Mucosa of descending colon (tissue), 3 donors: Measurements from ENCODE around the gene MS4A18. TPM values are rescaled to one million over a fixed set of nuclear protein-coding genes. Genes with fewer than 3 reads are reported as not detected.

Experiments used
- ATAC-seq: fragments of 200-7000 bp; cut with Tn5 transposase; one replicate; pipeline ENCODE4 v1.9.1; 2020; ENCODE audit warnings: mild to moderate bottlenecking, moderate library complexity
- DNase-seq, 3 donors: peaks; one replicate each; pipeline ENCODE4 v3.0.0-alpha.2; 2020
- H3K36me3 ChIP-seq: fragments of 200-600 bp; one replicate; pipeline ENCODE4 v1.8.0; 2021; ENCODE audit warnings: low read depth, mild to moderate bottlenecking
- H3K4me1 ChIP-seq: fragments of 200-600 bp; one replicate; pipeline ENCODE4 v1.8.0; 2021; ENCODE audit warnings: low read depth, mild to moderate bottlenecking
- H3K4me3 ChIP-seq: fragments of 200-600 bp; one replicate; pipeline ENCODE4 v1.8.0; 2021; ENCODE audit warnings: mild to moderate bottlenecking
- H3K9me3 ChIP-seq: fragments of 200-600 bp; one replicate; pipeline ENCODE4 v1.8.0; 2021; ENCODE audit warnings: mild to moderate bottlenecking
- intact Hi-C, 2 donors: fragments of 100-400 bp; cut with DNase I in 1 of 2; cut with micrococcal nuclease in 1 of 2; formaldehyde crosslinking; loops; one replicate each; pipeline versions ENCODE4 v1.11.0 to v1.11.1; 2022; cut with DNase I, micrococcal nuclease
- total RNA-seq, 3 donors: library from RNA; stranded (reverse); fragmentation: NEBNext Ultra II Directional in 2 of 3; extraction: Animal tissue kit (Norgen Biotek cat#: 25700) in 2 of 3; gene quantifications; one replicate each; pipeline versions ENCODE4 v1.2.1 to v1.2.4, GENCODE V29; 2021 to 2023
- TF ChIP-seq, protein P1 (sequence below): fragments of 200-600 bp; IDR thresholded peaks from one replicate; pipeline ENCODE4 v1.8.0; 2022; ENCODE audit warnings: antibody characterized with exemption, mild to moderate bottlenecking
- donor health status: DM: no; HTN: no; CAD: no; lungs with moderate emphysema.
- donor health status: DM: no; HTN: no; CAD: no.
- donor health status: DM: no; HTN: yes; CAD: no.

MS4A18 gene
- total RNA-seq, 3 donors from 2014 or later, result not detected

DNA sequence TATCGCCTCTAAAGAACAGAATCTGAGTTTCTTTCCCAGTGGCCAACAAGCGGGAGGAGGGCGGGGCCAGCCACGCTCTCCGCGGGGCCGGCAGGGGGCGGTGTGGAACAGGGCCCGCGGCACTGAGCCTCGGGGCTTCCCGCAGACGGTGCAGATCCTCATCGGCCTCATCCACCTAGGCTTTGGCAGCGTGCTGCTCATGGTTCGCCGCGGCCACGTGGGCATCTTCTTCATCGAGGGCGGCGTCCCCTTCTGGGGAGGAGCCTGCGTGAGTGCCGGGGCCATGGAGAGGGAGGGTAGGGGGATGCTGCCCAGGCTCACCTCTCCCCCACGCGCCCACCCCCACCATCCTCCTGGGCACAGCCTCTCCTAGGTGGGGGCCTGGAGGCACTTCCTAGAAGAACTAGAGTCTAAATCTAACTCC, 42.9 kb downstream of the MS4A18 start:
- TF ChIP-seq, protein P1, sequence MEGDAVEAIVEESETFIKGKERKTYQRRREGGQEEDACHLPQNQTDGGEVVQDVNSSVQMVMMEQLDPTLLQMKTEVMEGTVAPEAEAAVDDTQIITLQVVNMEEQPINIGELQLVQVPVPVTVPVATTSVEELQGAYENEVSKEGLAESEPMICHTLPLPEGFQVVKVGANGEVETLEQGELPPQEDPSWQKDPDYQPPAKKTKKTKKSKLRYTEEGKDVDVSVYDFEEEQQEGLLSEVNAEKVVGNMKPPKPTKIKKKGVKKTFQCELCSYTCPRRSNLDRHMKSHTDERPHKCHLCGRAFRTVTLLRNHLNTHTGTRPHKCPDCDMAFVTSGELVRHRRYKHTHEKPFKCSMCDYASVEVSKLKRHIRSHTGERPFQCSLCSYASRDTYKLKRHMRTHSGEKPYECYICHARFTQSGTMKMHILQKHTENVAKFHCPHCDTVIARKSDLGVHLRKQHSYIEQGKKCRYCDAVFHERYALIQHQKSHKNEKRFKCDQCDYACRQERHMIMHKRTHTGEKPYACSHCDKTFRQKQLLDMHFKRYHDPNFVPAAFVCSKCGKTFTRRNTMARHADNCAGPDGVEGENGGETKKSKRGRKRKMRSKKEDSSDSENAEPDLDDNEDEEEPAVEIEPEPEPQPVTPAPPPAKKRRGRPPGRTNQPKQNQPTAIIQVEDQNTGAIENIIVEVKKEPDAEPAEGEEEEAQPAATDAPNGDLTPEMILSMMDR, result no peak
- Histone ChIP-seq H3K9me3 (no peaks in the 10 kb centered on the region), H3K4me3 (no peak overlapping the region), H3K4me1 (no peaks in the 10 kb centered on the region), H3K36me3 (no peaks in the 10 kb centered on the region)
- intact Hi-C loops, result no loop called here
- DNase-seq (peak in 1 of 3 donors; percentile 47), ATAC-seq (peak; percentile 56)

DNA sequence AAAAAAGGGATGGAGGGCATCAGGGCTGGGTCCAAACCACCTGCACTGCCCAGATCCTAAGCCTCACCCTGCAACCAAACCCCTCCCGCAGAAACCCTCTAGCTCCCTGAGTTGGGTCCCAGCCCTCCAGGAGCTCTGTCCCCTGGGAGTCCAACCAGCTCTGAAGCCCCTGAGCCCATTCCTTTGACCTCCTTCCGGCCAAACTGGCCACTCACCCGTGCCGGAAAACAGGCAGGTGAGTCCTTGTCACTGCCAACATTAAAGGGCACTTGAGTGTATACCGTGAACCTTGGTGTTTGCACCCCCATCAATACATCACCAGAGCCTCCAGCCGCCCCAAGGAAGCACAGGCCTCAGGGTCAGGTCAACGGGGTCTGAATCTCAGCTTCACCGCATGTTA, 43.7 kb downstream of the MS4A18 start:
- DNase-seq (peak in 1 of 3 donors; percentile 6), ATAC-seq (no peak)
- Histone ChIP-seq H3K4me3 (no peak overlapping the region), H3K4me1 (no peaks in the 10 kb centered on the region), H3K9me3 (no peaks in the 10 kb centered on the region), H3K36me3 (no peaks in the 10 kb centered on the region)
- TF ChIP-seq, protein P1, result no peak
- intact Hi-C loops, result no loop called here

DNA sequence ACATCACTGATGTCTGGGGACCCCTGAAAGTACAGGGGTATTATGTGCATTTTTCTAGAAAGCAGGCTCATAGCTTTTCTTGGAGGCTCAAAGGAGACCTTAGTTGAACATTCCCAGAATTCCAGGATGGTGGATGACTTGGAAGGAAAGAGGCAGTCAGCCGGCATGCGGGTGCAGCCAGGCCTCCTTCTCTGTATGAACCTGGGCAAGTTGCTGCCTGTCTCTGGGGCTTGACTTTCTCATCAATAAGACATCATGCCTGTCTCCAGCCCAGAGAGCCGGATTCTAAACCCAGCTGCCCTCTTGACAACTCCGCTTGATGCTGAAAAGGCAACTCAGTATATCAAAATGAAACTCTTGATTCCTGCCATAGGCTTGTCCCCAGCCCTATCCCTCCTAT, 44.8 kb downstream of the MS4A18 start:
- peak in 1 of 3 donors; percentile 9 for DNase-seq
- Histone ChIP-seq H3K9me3 (no peaks in the 10 kb centered on the region), H3K36me3 (no peaks in the 10 kb centered on the region), H3K4me3 (no peak overlapping the region), H3K4me1 (no peaks in the 10 kb centered on the region)
- intact Hi-C loops, result no loop called here
- TF ChIP-seq, protein P1, result no peak
- ATAC-seq, result no peak

DNA sequence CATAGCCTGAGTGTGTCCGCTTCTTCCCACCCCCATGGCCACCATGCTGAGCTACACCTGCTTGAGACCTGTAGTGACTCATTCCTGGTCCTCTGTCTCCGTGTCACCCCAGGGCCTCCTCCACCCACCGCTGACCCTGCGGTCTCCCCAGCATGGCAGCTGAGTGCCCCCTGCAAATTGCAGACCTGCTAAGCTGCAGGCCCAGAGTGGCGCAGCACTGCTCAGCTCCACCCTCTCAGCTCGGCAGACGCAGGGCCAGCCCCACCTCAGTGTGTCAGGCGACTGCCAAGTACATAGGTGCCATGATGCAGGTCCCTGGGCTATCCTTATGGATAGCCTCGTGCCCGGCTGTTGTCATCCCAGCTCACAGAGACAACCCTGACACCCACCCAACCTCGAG, 45.3 kb downstream of the MS4A18 start:
- H3K9me3 ChIP-seq, result no peaks in the 10 kb centered on the region
- peak in 2 of 3 donors; percentile 12 to 45 for DNase-seq
- no peak for ATAC-seq
- no peaks in the 10 kb centered on the region for H3K36me3 ChIP-seq
- intact Hi-C loops, result no loop called here
- no peaks in the 10 kb centered on the region for H3K4me1 ChIP-seq
- no peak overlapping the region for H3K4me3 ChIP-seq
- TF ChIP-seq, protein P1, result no peak

DNA sequence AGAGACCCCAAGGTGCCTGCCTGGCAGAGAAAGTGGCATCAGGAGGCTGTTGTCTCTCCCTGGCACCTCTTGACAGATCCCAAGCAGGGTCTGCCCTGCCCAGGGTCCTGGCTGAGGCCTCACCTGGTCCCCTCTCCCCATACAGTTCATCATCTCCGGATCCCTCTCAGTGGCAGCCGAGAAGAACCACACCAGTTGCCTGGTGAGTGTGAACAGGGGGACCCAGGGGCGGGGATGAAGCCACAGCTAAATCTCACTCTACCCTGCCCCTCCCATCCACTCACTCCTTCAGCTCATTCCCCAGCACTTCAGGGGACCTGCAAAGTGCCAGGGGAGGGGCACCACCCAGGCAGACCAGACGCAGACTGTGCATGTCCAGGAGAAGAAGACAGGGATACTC, 46.6 kb downstream of the MS4A18 start:
- TF ChIP-seq, protein P1, result no peak
- no peaks in the 10 kb centered on the region for H3K9me3 ChIP-seq
- ATAC-seq (no peak), DNase-seq (peak in 2 of 3 donors; percentile 1 to 29)
- no peak overlapping the region for H3K4me3 ChIP-seq
- H3K36me3 ChIP-seq, result no peaks in the 10 kb centered on the region
- no peaks in the 10 kb centered on the region for H3K4me1 ChIP-seq
- intact Hi-C loops, result no loop called here

DNA sequence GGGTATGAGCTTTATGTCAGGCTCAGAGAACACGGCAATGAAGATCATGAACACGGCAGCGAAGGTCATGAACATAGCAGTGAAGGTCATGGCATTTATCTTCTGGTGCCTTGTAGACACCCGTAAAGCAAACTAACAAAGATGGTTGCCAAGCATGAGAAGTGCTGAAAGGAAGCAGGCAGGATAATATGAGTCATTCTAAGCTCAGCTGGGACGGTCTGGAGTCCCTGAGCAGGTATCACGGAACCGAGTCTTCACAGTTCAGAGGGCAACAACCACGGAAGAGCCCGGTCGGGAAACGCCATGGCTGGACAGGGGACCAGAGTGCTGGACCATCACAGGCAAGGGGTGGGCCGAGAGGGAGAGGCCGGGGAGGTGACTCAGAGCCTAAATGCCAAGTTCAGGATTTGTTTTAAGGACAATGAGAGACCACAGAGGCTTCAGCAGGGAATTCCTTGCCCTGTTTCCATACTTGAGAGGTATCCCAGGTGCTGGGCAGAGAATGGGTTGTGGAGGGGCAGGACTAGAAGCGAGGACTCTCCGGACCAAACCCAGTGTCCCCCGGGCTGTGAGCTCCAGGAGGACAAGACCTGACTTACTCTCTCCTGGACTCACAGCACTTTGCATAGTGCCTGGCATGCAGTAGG, 47.5 kb downstream of the MS4A18 start:
- TF ChIP-seq, protein P1, result no peak
- intact Hi-C loops, result no loop called here
- ATAC-seq, result no peak

More for the DNA sequence above, 47.5 kb downstream of the MS4A18 start:
- H3K36me3 ChIP-seq, result no peaks in the 10 kb centered on the region
- H3K4me1 ChIP-seq, result no peaks in the 10 kb centered on the region
- no peaks in the 10 kb centered on the region for H3K9me3 ChIP-seq
- H3K4me3 ChIP-seq, result no peak overlapping the region
- peak in 1 of 3 donors; percentile 21 for DNase-seq
